NCI-H1092 (cell line): ENCODE measurements around the gene MYL6B.
A peak's percentile ranks its signal among the peaks of the same experiment; 100 is the strongest.
"Not testable (repeated sequence)": the region's sequence is repeated elsewhere in the genome, so short reads cannot be mapped to it uniquely, and the experiment has no call there.

ENCODE experiments used
- DNase-seq: peaks from one replicate; lab custom pipeline; 2025; lab: John Stamatoyannopoulos, UW

The MYL6B gene

DNA sequence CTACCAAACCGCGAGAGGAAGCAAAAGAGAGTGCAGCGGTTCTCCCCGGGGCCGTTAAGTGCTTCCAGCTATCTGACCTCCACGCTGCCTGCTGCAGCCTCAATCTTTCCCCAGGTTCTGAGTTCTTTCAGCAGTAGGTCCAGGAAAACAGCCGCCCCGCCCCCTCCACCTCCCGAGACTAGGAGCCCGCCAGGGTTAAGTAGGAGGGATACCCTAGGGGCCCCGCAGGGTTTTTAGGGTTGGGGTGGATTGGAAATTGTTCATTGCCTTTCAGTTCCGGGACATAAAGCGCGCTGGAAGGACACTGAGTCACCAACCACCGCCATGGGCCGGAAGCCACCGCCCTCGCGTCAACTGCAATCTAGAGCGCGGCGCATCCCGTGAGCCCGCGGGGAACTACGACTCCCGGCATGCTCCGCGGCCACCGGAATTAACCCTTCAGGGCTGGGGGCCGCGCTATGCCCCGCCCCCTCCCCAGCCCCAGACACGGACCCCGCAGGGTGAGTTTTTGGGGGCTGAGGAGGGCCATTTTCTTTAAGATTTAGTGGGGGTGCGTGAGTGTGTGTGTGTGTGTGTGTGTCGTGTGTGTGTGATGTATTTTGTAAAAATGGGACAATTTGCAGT lies at the start of gene MYL6B:
TSS of gene MYL6B (plus strand) at position 456 of the 624 bp plus-strand sequence. CDS start 1,332 bp downstream, outside the sequence.
- peak; percentile 65 for DNase-seq

DNA sequence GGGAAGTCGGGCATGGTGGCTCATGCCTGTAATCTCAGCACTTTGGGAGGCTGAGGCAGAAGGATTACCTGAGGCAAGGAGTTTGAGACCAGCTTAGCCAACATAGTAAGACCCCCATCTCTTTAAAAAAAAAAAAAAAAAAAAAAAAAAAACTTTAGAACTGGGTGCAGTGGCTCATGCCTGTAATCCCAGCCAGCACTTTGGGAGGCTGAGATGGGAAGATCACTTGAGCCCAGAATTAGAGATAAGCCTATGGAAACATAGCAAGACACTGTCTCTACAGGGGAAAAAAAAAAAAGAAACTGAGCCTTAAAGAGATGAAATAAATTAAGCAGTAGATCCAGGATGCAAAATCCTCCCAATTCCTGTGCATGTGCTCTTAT lies 49.7 kb upstream of the MYL6B start:
- no peak for DNase-seq

DNA sequence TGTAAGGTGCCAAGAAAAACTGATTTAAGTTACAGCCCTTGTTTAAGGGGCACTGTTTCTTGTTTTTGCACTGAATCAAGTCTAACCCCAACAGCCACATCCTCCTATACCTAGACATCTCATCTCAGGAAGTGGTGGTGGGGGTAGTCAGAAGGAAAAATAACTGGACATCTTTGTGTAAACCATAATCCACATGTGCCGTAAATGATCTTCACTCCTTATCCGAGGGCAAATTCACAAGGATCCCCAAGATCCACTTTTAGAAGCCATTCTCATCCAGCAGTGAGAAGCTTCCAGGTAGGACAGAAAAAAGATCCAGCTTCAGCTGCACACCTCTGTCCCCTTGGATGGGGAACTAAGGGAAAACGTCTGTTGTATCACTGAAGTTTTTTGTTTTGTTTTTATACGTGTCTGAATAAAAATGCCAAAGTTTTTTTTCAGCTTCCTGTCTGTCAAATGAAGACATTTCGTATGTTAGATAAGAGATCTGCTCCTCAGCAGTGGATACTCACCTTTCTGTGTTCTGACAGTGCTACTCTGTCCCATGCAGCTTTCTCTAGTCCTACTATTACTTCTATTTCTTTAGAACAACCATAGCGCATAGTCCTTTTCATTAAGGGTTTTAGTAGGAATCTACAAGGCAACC lies 49.2 kb upstream of the MYL6B start:
- DNase-seq: no peak

DNA sequence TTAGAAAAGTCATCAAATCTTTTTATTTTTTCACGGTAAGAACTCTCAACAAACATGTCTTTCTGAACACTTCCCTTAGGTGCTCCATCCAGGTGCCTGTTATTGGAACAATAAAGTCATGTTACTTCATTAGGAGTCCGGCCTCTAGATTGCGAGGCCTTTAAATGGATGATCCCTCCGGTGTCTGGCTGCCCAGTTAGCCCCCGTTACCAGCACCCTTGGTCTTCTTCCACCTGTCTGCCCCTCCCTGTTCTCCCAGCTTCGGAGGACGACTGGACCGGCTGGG lies 48.6 kb upstream of the MYL6B start:
- no peak for DNase-seq

DNA sequence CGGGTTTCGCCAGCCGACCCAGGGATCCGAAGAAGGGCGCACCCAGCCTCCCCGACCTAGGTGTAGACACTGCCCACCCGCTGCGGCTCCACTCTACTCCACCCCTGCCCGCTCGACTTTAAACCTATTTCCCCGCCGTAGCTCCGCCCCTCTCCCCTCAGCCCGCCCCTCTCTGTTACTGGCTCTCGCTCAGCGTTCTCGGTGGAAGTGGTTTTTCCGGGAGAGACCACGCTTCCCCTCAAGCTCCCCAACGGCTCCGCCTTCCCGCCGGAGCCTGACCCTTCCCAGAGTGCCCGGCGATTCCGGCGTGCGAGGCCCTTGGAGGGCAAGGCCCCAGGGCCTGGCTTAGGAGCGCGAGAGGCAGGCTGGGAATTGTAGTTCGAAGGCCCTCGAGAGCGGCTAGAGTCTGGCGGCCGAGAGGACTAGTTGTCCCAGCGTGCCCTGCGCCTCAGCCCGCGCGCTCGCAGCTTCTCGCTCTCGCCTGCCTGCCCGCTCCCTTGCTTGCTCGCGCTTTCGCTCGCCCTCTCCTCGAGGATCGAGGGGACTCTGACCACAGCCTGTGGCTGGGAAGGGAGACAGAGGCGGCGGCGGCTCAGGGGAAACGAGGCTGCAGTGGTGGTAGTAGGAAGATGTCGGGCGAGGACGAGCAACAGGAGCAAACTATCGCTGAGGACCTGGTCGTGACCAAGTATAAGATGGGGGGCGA lies 48.1 kb upstream of the MYL6B start, which contains the start of gene PA2G4:
TSS of gene PA2G4 (plus strand) at position 451 of the 706 bp plus-strand sequence. CDS start at position 630, 179 bp downstream.
- peak; percentile 98 for DNase-seq

DNA sequence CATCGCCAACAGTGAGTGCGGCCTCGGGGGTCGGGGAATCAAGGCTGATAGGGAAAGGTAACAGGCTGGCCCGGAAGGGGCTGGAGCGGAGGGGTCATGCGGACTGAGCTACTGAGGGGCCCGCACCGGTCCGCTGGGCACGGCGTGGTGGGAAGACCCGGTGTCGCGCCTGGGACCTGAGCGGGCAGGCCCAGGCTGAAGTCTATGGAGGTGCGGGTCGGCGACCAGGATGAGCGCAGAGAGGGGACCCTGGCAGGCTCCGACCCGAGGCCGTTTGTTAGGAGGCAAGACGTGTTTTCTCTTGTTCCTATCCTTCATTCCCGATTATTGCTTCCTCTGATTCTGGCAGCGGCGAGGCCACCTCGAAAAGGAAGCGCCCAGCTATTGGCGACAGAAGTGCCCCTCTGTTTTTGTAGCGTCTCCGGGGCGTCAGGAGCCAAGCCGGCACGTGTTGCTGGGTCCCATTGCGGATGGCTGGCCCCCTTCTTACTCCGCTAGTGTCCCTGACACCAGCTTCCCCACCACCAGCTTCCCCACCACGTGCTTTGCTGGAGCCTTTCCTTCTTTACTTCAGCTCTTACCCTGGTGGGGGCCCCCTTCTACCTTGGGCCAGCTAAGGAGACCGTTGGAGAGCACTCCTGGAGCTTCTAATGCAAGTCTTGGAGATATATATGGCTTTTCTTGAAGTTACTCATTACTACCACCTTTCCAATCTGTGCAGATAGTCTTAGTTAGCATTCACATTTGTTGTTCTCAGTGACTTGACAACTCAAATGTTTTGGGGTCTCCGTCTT lies 47.4 kb upstream of the MYL6B start:
- DNase-seq: no peak

DNA sequence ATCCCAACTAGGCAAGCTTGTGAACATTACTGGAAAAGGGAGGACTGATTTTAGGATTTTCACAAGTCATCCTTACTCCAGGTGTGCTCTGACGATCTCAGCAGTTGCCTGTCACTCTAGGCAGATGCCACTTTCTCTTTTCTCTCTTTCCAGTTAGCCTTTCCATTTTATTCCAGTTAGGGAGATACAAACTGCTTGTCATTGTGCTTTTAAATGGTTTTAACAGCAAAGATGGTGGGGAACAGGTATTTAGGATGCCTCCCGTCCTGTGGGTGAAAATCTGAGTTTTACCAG lies 46.8 kb upstream of the MYL6B start:
- DNase-seq: no peak

DNA sequence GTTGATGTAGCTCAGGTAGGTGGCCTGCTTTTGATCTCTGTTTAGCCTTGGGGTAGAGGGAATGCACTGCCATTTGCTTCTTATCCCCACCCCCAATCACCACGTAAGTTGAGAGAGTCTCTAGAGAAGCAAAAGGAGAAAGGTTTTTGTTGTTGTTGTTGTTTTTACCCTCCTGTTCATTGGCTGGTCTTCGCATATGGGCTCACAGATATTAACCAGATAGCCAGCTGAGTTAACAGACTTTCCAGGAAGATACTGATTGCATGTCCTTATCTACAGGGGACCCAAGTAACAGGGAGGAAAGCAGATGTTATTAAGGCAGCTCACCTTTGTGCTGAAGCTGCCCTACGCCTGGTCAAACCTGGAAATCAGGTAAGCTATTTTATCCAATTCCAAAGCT lies 45.1 kb upstream of the MYL6B start:
- no peak for DNase-seq

DNA sequence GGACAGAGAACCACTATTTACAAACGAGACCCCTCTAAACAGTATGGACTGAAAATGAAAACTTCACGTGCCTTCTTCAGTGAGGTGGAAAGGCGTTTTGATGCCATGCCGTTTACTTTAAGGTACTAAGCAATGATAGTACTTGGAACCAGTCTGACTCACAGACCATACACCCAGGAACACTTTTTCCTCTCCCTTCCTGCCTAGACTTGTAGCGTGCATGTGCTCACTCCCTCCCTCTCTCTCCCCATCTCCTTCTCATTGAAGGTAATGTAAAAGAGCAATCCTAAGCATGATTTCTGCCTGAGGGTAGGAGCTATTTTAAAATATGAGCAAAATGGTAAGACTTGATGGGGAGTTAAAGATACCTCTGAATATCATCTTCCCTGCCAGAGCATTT lies 41.8 kb upstream of the MYL6B start:
- no peak for DNase-seq

DNA sequence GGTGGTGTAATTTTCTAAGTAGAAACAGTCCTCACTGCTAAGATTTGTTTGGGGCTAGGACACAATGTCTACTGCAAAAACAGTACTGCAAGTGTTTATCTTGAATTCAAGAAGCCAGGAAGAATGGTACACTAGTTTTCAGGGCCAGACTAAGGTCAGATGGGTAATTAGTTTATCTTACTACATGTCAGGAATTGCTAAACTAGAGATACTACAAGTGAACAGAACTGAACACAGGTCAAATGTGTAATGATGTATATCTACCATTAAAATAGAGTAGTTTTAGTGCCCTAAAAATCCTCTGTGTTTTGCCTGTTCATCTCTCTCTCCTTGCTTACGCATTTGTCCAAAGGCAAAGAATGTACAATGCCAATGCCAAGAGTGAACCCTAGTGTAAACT lies 38.3 kb upstream of the MYL6B start:
- no peak for DNase-seq

DNA sequence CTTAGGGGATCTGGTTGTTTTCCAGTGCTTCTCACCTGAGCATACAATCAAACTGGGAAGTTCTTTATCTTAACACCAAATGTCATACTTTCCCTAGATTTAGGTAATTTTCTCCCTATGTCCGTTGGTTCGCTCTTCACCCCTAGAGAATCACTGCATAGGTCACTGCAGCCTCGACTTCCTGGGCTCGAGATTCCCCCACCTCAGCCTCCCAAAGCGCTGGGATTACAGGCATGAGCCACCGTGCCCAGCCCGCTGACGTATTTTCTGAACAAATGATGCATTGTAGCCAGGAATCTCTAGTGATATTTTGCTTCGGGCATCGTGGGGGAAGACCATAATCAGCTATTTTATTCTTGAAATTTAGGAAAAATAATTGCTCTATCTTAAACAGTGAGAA lies 37.1 kb upstream of the MYL6B start:
- DNase-seq: no peak

DNA sequence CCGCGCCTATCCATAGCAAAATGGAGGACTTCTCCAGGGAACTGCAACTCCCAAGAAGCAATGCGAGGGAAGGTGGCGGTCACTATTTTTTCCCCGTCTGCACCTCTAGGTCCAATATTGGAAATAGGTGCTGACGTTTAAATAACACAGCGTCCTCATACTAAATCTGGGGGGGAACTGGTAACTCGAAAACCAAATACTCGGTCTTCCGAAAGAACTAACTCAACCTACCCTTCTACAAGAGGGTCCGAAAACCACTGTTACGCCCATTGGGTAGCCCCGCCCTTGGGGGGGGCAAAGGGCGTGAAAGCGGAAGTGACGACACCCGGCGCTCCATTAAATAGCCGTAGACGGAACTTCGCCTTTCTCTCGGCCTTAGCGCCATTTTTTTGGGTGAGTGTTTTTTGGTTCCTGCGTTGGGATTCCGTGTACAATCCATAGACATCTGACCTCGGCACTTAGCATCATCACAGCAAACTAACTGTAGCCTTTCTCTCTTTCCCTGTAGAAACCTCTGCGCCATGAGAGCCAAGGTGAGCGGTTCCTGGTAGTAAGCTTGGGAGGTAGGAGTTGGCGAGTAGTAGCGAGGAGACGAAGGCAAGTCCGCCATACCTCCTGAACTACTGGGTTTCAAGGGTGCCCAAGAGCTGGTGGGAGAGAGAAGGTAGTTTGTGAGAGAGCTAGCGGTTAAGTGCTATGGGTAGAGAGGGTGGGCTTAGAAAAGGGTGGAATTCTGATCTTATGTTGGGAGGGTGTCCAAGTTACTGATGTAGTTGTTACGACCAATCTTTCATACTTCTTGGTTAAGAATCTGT lies 35.9 kb upstream of the MYL6B start, which contains the start of gene RPL41:
TSS of gene RPL41 (plus strand) at position 367 of the 815 bp plus-strand sequence.
- DNase-seq: peak; percentile 90

DNA sequence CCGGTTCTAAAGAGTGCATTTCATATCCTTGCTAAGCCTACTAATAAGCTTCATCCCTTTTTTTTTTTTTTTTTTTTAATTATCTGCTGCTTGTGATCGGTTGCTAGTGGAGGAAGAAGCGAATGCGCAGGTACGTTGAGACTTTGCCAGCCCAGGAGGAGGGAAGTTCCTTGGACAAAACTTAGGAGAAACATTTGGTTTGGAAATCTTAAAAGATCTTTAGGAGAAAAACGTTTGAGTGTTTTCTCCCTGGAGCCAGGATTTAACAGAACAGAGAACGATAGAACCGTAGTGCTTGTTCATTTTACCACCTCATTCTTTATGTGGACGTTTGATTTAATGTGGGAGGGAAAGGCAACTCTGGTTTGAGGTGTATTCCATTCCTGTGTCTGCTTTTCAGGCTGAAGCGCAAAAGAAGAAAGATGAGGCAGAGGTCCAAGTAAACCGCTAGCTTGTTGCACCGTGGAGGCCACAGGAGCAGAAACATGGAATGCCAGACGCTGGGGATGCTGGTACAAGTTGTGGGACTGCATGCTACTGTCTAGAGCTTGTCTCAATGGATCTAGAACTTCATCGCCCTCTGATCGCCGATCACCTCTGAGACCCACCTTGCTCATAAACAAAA lies 35.2 kb upstream of the MYL6B start:
- not testable (repeated sequence) for DNase-seq

DNA sequence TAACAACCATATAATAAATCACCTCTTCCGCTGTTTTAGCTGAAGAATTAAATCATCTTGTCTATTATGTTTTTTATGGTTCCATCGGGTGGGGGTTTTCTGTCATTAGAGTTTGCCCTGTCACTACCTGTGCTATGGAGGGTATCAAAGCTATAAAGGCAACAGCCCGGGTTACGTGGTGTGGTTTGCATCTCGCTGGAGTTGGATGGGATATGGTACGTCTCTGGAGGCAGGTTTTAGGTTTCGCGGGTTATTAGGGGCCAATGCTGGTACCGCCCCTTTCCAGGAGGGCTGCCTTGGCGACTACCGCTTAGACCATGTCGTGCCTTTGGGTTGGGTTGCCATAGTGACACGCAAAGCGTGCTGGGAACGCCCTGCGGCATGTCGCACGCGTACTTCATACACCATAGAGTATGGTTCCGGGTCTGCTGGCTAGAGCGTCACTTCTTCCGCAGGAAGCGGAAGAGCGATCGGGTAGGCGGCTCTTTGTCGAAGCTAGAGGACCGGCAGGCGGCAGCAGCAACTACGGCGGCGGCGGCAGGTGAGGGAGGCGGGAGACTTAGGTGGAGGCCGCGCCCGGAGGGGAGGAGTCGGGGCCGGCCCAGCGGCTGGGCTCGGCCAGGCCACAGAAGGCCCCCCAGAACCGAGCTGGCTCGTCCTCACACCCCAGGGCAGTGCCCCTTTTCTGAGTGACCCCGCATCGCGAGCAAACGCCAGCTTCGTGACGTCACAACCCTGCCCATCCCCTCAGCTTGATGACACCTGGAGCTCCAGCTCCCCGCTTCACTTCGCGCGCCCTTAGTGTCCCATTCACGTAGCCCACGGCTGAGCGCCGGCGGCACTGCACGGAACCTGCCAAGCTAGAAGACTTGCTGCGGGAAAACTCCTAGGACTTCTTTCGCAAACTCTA lies 34.4 kb upstream of the MYL6B start, which contains the start of gene ZC3H10:
TSS of gene ZC3H10 (plus strand) at position 489 of the 910 bp plus-strand sequence. CDS start 2,297 bp downstream, outside the sequence.
- DNase-seq: peak; percentile 97

DNA sequence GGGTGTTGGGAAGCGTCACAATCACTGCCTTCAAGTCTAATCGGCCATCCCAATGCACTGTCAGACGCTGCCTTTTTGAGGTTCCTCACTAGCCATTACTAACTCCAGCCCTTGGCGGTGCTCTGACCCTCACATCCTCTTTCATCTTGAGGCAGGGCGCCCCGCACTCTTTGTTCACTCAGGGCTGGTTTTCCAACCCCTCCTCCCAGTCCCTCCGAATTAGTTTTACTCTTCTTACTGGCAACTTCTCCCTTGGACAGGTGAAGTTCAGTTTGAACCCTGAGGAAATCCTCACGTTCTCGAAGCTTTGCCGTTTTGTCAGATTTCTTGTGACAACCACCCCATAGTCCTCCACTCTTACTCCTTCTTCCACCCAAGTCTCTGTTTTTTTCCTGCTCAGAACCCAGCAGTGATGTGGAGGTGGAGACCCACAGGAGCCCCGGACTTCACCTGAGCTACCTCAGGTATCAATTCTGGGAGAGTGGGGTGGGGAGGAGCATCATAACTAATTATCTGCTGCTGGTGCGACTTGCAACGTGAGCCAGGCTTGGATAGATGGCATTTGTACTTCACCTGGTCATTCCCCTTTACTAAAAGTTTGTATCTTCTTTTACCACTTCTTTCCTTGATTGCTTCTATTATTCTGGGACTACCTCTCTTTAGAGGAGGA lies 33.6 kb upstream of the MYL6B start:
- DNase-seq: no peak

DNA sequence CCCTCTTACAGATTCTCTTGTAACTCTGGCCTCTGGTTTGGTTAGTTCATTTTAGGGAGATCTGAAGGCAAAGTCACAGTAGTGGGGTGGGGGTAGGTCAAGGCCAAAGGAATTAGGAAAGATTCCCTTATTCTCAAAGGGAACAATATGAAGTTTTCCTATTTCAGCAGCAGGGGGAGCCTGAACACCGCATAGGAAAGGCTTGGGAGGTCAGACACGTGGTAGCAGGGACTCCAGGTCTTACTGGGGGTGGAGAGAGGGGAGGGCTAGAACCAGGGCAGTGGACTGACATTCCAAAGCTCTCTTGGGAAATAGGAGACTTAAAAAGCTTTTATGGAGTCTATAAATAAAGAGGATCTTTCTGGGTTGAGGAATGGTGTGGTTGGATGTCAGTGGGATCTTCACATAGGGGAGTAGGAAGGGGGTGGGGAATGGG lies 33.0 kb upstream of the MYL6B start:
- DNase-seq: peak; percentile 13

DNA sequence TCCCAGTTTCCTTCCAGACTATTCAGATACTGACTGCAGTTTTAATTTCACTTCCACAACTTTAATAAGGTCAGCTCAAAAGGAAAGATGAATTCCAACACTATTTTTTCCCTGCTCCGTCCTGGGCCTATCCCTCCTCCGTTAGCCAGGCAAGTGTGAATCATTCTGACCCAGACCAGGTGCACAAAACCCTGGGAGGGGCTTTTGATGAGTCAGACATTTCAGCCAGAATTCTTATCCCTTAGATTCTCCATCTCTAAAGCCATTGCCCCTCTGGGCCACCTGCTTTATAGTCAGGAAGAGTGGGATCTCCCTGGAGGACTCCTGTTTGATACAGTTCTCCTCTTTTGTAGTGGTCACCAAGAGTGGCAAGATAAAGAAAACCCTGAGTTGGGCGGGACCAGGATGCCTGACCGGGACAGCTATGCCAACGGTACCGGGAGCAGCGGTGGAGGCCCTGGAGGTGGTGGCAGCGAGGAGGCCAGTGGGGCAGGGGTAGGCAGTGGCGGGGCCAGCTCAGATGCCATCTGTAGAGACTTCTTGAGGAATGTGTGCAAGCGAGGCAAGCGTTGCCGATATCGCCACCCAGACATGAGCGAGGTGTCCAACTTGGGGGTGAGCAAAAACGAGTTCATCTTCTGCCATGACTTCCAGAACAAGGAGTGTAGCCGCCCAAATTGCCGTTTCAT lies 32.1 kb upstream of the MYL6B start:
- DNase-seq: no peak

DNA sequence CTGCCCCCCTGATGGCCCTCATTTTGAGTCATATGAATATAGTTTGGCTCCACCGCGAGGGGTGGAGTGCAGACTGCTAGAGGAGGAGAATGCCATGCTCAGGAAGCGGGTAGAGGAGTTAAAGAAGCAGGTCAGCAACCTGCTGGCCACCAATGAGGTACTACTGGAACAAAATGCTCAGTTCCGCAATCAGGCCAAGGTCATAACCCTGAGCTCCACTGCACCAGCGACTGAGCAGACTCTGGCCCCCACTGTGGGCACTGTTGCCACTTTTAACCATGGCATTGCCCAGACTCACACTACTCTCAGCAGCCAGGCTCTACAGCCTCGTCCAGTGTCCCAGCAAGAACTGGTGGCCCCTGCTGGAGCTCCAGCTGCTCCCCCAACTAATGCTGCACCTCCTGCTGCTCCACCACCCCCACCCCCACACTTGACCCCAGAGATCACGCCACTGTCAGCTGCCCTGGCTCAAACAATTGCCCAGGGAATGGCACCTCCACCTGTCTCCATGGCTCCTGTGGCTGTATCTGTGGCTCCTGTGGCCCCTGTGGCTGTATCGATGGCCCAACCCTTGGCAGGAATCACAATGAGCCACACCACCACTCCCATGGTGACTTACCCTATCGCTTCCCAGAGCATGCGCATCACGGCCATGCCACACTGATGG lies 31.1 kb upstream of the MYL6B start:
- DNase-seq: no peak
